H9 (cell line): ENCODE data around the gene ASTN2. TPM values are rescaled to one million over a fixed set of nuclear protein-coding genes. Genes with fewer than 3 reads are reported as not detected.

Source experiments
- DNase-seq: peaks from one replicate; pipeline ENCODE4 v3.0.0-alpha.2; 2017
- H2AFZ ChIP-seq: one replicate; pipeline ENCODE4 v1.6.1; 2013; ENCODE audit warnings: mild to moderate bottlenecking, low read length, control low read depth, moderate library complexity
- H2AK5ac ChIP-seq: 2 replicates; pipeline ENCODE4 v1.6.1; 2013; ENCODE audit warnings: low read length, control low read depth, mixed read lengths; ENCODE audit not compliant: insufficient read length
- H2BK120ac ChIP-seq: one replicate; pipeline ENCODE4 v1.6.1; 2013; ENCODE audit warnings: low read depth, mild to moderate bottlenecking, low read length, control low read depth, inconsistent platforms; ENCODE audit not compliant: poor library complexity, severe bottlenecking
- H2BK12ac ChIP-seq: 2 replicates; pipeline ENCODE4 v1.6.1; 2013; ENCODE audit warnings: low read length, control low read depth, mixed read lengths, low read depth; ENCODE audit not compliant: insufficient read length
- H2BK15ac ChIP-seq: 2 replicates; pipeline ENCODE4 v1.6.1; 2013; ENCODE audit warnings: low read depth, low read length, control low read depth
- H2BK20ac ChIP-seq: one replicate; pipeline ENCODE4 v1.6.1; 2013; ENCODE audit warnings: low read depth, mild to moderate bottlenecking, low read length, control low read depth, inconsistent platforms; ENCODE audit not compliant: poor library complexity, severe bottlenecking
- H2BK5ac ChIP-seq: 2 replicates; pipeline ENCODE4 v1.6.1; 2013; ENCODE audit warnings: low read length, control low read depth, mixed read lengths; ENCODE audit not compliant: insufficient read length
- H3K14ac ChIP-seq: 2 replicates; pipeline ENCODE4 v1.6.1; 2013; ENCODE audit warnings: low read length, control low read depth; ENCODE audit not compliant: insufficient read depth
- H3K18ac ChIP-seq: 2 replicates; pipeline ENCODE4 v1.6.1; 2013; ENCODE audit warnings: low read depth, mild to moderate bottlenecking, mixed read lengths, low read length, control low read depth; ENCODE audit not compliant: insufficient read length
- H3K23ac ChIP-seq: 2 replicates; pipeline ENCODE4 v1.6.1; 2013; ENCODE audit warnings: low read length, control low read depth, mixed read lengths, low read depth; ENCODE audit not compliant: insufficient read length
- H3K23me2 ChIP-seq: 2 replicates; pipeline ENCODE4 v1.6.1; 2013; ENCODE audit warnings: low read depth, mild to moderate bottlenecking, mixed read lengths, low read length, control low read depth; ENCODE audit not compliant: insufficient read length, poor library complexity, severe bottlenecking
- H3K27ac ChIP-seq: 2 replicates; pipeline ENCODE4 v1.5.1; 2013; ENCODE audit warnings: low read length, control low read depth, mixed read lengths, low read depth; ENCODE audit not compliant: insufficient read length
- H3K27me3 ChIP-seq: 2 replicates; pipeline ENCODE4 v1.6.1; 2013; ENCODE audit warnings: low read length, control low read depth, inconsistent platforms; ENCODE audit not compliant: insufficient read depth
- H3K4ac ChIP-seq: 2 replicates; pipeline ENCODE4 v1.6.1; 2013; ENCODE audit warnings: low read depth, mild to moderate bottlenecking, control low read depth, inconsistent platforms, low read length, moderate library complexity
- H3K4me1 ChIP-seq: 2 replicates; pipeline ENCODE4 v1.6.1; 2013; ENCODE audit warnings: low read length, control low read depth, inconsistent platforms; ENCODE audit not compliant: insufficient read depth
- H3K4me2 ChIP-seq: 2 replicates; pipeline ENCODE4 v1.6.1; 2013; ENCODE audit warnings: low read length, control low read depth, mixed read lengths; ENCODE audit not compliant: insufficient read length, insufficient read depth
- H3K56ac ChIP-seq: 2 replicates; pipeline ENCODE4 v1.6.1; 2013; ENCODE audit warnings: low read depth, mild to moderate bottlenecking, mixed read lengths, low read length, control low read depth; ENCODE audit not compliant: insufficient read length
- H3K79me1 ChIP-seq: 2 replicates; pipeline ENCODE4 v1.6.1; 2013; ENCODE audit warnings: low read depth, mild to moderate bottlenecking, moderate library complexity, low read length, control low read depth, inconsistent platforms; ENCODE audit not compliant: insufficient read depth, poor library complexity, severe bottlenecking
- H3K79me2 ChIP-seq: 2 replicates; pipeline ENCODE4 v1.6.1; 2013; ENCODE audit warnings: low read length, control low read depth, inconsistent platforms; ENCODE audit not compliant: insufficient read depth
- H3K9ac ChIP-seq: 2 replicates; pipeline ENCODE4 v1.6.1; 2013; ENCODE audit warnings: low read length, control low read depth, mixed read lengths; ENCODE audit not compliant: insufficient read length; ENCODE audit errors: extremely low read depth
- H3K9me3 ChIP-seq: one replicate; pipeline ENCODE4 v1.6.1; 2013; ENCODE audit warnings: low read depth, low read length, inconsistent platforms; ENCODE audit not compliant: control insufficient read depth
- H3T11ph ChIP-seq: one replicate; pipeline ENCODE4 v1.6.1; 2013; ENCODE audit warnings: mild to moderate bottlenecking, low read length, control low read depth, inconsistent platforms
- H4K20me1 ChIP-seq: one replicate; pipeline ENCODE4 v1.6.1; 2013; ENCODE audit not compliant: control insufficient read depth, insufficient read length, insufficient read depth
- H4K5ac ChIP-seq: 2 replicates; pipeline ENCODE4 v1.6.1; 2013; ENCODE audit warnings: low read depth, mild to moderate bottlenecking, mixed read lengths, low read length, control low read depth; ENCODE audit not compliant: insufficient read length
- H4K8ac ChIP-seq: replicated peaks from 2 replicates; pipeline ENCODE4 v1.6.1; 2013; ENCODE audit warnings: low read length, control low read depth, mixed read lengths, low read depth; ENCODE audit not compliant: insufficient read length
- H4K91ac ChIP-seq: 2 replicates; pipeline ENCODE4 v1.6.1; 2013; ENCODE audit warnings: low read depth, mild to moderate bottlenecking, moderate library complexity, mixed read lengths, low read length, control low read depth; ENCODE audit not compliant: insufficient read length
- H3K27ac Mint-ChIP-seq, 3 experiments: 2 replicates in 2 of 3; 3 replicates in 1 of 3; pipeline ENCODE4 v1.8.0; 2020 to 2021; ENCODE audit warnings: mixed read lengths in 3 of 3, mild to moderate bottlenecking in 1 of 3, moderate library complexity in 1 of 3
- H3K27me3 Mint-ChIP-seq: 2 replicates; pipeline ENCODE4 v1.8.0; 2021; ENCODE audit warnings: low read depth, mild to moderate bottlenecking, moderate library complexity, mixed read lengths
- H3K36me3 Mint-ChIP-seq, 3 experiments: 2 replicates in 2 of 3; 3 replicates in 1 of 3; pipeline ENCODE4 v1.8.0; 2020 to 2021; ENCODE audit warnings: low read depth in 3 of 3, mixed read lengths in 3 of 3; ENCODE audit not compliant: insufficient read depth in 1 of 3
- H3K4me1 Mint-ChIP-seq, 2 experiments: 2 replicates each; pipeline ENCODE4 v1.8.0; 2020; ENCODE audit warnings: mixed read lengths in 2 of 2
- H3K4me3 Mint-ChIP-seq, 2 experiments: 2 replicates in 1 of 2; 3 replicates in 1 of 2; pipeline ENCODE4 v1.8.0; 2020 to 2021; ENCODE audit warnings: mild to moderate bottlenecking in 2 of 2, mixed read lengths in 2 of 2, moderate library complexity in 1 of 2
- H3K9me3 Mint-ChIP-seq, 2 experiments: 2 replicates in 1 of 2; 3 replicates in 1 of 2; pipeline ENCODE4 v1.8.0; 2020; ENCODE audit warnings: mild to moderate bottlenecking in 2 of 2, mixed read lengths in 2 of 2, moderate library complexity in 1 of 2
- WGBS: extraction: QIAGEN DNeasy Blood & Tissue Kit; methylation state at CpG from one replicate; pipeline ENCODE4 v1.1.7; 2013; ENCODE audit warnings: missing lambda C conversion rate, low lambda C conversion rate, mixed read lengths; ENCODE audit not compliant: insufficient read length; ENCODE audit errors: extremely low coverage; 5-methylcytosine and 5-hydroxymethylcytosine counted together
- total RNA-seq: library from RNA; stranded (reverse); gene quantifications from 2 replicates; pipeline ENCODE4 v1.2.1, GENCODE V29; 2021
- TF ChIP-seq, protein P1 (sequence below): fragments of 200-600 bp; sonication (generic); conservative IDR thresholded peaks from 3 replicates; pipeline ENCODE4 v1.8.0; 2021; ENCODE audit warnings: antibody characterized with exemption, mild to moderate bottlenecking

The ASTN2 gene
- total RNA-seq, 1 experiment from 2014 or later, result 9.7 TPM

DNA sequence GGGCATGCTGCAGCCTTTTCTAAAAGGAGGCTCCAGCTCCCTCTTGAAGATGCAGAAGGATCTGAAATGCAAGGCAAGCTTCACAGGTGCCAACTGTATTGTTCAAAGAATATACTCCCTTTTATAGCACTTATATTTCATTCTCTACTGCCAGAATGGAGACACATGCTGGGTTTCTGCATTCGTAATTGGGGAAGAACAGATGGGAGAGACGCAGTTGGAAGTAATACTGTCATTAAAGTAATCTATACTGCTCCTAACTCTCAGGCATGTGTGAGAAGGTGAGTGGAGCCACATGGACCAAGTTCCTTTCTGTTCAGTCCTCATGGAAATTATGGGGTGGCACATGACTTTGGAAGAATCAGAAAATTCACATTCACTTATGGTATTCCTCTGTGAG is 501.3 kb downstream of the ASTN2 start:
- no CpG with 5 or more reads among the region's 2 CpGs for WGBS
- Histone ChIP-seq H4K91ac (no peak overlapping the region), H3K14ac (no peak overlapping the region), H3K9ac (no peak overlapping the region), H4K20me1 (no peaks in the 10 kb centered on the region), H3K79me1 (no peaks in the 10 kb centered on the region), H4K5ac (no peak overlapping the region), H3K79me2 (no peaks in the 10 kb centered on the region), H2BK120ac (no peak overlapping the region), H3K4me1 (peaks cover 8% of the 10 kb centered on the region; the same call in 1 of the 2 replicates), H3K4ac (no peak overlapping the region), H3K18ac (no peak overlapping the region), H3K4me2 (no peak overlapping the region), H2BK12ac (no peak overlapping the region), H3K23ac (no peak overlapping the region), H2AFZ (no peak overlapping the region), H3K27me3 (no peaks in the 10 kb centered on the region; the same call in 1 of the 2 replicates), H3K27ac (no peak overlapping the region), H3K56ac (no peak overlapping the region), H2BK20ac (no peak overlapping the region), H2BK5ac (no peak overlapping the region), H3T11ph (no peak overlapping the region), H3K23me2 (no peaks in the 10 kb centered on the region), H2AK5ac (no peak overlapping the region), H3K9me3 (no peaks in the 10 kb centered on the region), H4K8ac (no peak overlapping the region), H2BK15ac (no peak overlapping the region)
- Mint-ChIP-seq H3K27ac (no peak overlapping the region), H3K4me1 (peaks cover 23 to 31% of the 10 kb centered on the region in 2 experiments), H3K36me3 (no peaks in the 10 kb centered on the region; a peak in 1 of 7 replicates), H3K9me3 (no peaks in the 10 kb centered on the region), H3K4me3 (no peak overlapping the region), H3K27me3 (no peaks in the 10 kb centered on the region)
- TF ChIP-seq, protein P1, sequence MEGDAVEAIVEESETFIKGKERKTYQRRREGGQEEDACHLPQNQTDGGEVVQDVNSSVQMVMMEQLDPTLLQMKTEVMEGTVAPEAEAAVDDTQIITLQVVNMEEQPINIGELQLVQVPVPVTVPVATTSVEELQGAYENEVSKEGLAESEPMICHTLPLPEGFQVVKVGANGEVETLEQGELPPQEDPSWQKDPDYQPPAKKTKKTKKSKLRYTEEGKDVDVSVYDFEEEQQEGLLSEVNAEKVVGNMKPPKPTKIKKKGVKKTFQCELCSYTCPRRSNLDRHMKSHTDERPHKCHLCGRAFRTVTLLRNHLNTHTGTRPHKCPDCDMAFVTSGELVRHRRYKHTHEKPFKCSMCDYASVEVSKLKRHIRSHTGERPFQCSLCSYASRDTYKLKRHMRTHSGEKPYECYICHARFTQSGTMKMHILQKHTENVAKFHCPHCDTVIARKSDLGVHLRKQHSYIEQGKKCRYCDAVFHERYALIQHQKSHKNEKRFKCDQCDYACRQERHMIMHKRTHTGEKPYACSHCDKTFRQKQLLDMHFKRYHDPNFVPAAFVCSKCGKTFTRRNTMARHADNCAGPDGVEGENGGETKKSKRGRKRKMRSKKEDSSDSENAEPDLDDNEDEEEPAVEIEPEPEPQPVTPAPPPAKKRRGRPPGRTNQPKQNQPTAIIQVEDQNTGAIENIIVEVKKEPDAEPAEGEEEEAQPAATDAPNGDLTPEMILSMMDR, result no peak
- DNase-seq, result no peak
